ENCODE data around the gene PLEKHA1. TPM values are rescaled to one million over a fixed set of nuclear protein-coding genes. Genes with fewer than 3 reads are reported as not detected.

Gene PLEKHA1
- total and polyA plus RNA-seq, 2 donors (not counting 3 experiments of a cell fraction or from before 2014, with no cell fraction given): 21.6 to 58.8 TPM

GRCh38 chr10:122481296-122482056 is 107.0 kb downstream of the PLEKHA1 start:
- no peaks in the 10 kb centered on the region for H3K79me2 ChIP-seq (ENCODE audit: control insufficient read depth, insufficient read depth, low read length)
- FAIRE-seq: no peak
- DNase-seq (ENCODE audit: low read depth, low spot score): no peak

More at GRCh38 chr10:122481296-122482056, 107.0 kb downstream of the PLEKHA1 start:
- Histone ChIP-seq H3K9ac (replicated peaks; ENCODE audit: extremely low read depth, insufficient read depth, low read length) (no peak overlapping the region), H3K4me2 (ENCODE audit: insufficient read depth, low read length) (no peak overlapping the region), H3K36me3 (ENCODE audit: control insufficient read depth in 2 of 2, extremely low read depth in 1 of 2, insufficient read depth in 2 of 2, low read length in 2 of 2) (no peaks in the 10 kb centered on the region), H3K27me3 (ENCODE audit: control insufficient read depth in 2 of 2, insufficient read depth in 2 of 2, low read length in 2 of 2) (no peaks in the 10 kb centered on the region), H3K27ac (ENCODE audit: insufficient read depth, low read depth, low read length) (no peak overlapping the region), H4K20me1 (replicated peaks; ENCODE audit: control insufficient read depth, extremely low read depth, insufficient read depth, low read length) (no peaks in the 10 kb centered on the region), H3K4me1 (ENCODE audit: control insufficient read depth, extremely low read depth, insufficient read depth, low read length) (peaks cover 7% of the 10 kb centered on the region), H3K9me3 (replicated peaks; ENCODE audit: control insufficient read depth, insufficient read depth, low read length) (no peaks in the 10 kb centered on the region), H2AFZ (ENCODE audit: low read depth, low read length) (no peak overlapping the region), H3K9me1 (replicated peaks; ENCODE audit: control insufficient read depth, extremely low read depth, insufficient read depth, low read length) (no peaks in the 10 kb centered on the region), H3K4me3 (replicated peaks in 1 of 3; ENCODE audit: insufficient read depth in 1 of 3, low read depth in 1 of 3, low read length in 3 of 3) (no peak overlapping the region)
- dilution Hi-C loops (cut with MboI; ENCODE audit: extremely low pct_ligation_motif_present, low sequenced_read_pairs): no loop called here
- no TSS peak for BruUV-seq (replicated peaks)
- POLR2A ChIA-PET: no interaction called here
- CTCF ChIA-PET: interaction anchor here (1.5 to 4.5 kb wide), 2 partner anchors 12 to 84 kb away, joined by 4 to 15 read pairs; no protein-coding TSS in a partner anchor
- intact Hi-C loops (cut with micrococcal nuclease): no loop called here
- no peak for TF ChIP-seq POLR2A (IDR thresholded peaks at IDR 0.05; ENCODE audit: low read depth, low read length)
- TF ChIP-seq POLR2AphosphoS5 (IDR thresholded peaks at IDR 0.05; ENCODE audit: insufficient read depth, low read depth, low read length): no peak
- TF ChIP-seq MYC (IDR thresholded peaks at IDR 0.05; ENCODE audit: low read depth, low read length): no peak
- no peak for TF ChIP-seq MAX (IDR thresholded peaks at IDR 0.05; ENCODE audit: insufficient read depth, insufficient read length)
- no peak for TF ChIP-seq JUN (IDR thresholded peaks at IDR 0.05; ENCODE audit: borderline replicate concordance, insufficient read depth, insufficient read length, low read depth)
- TF ChIP-seq, protein P1, sequence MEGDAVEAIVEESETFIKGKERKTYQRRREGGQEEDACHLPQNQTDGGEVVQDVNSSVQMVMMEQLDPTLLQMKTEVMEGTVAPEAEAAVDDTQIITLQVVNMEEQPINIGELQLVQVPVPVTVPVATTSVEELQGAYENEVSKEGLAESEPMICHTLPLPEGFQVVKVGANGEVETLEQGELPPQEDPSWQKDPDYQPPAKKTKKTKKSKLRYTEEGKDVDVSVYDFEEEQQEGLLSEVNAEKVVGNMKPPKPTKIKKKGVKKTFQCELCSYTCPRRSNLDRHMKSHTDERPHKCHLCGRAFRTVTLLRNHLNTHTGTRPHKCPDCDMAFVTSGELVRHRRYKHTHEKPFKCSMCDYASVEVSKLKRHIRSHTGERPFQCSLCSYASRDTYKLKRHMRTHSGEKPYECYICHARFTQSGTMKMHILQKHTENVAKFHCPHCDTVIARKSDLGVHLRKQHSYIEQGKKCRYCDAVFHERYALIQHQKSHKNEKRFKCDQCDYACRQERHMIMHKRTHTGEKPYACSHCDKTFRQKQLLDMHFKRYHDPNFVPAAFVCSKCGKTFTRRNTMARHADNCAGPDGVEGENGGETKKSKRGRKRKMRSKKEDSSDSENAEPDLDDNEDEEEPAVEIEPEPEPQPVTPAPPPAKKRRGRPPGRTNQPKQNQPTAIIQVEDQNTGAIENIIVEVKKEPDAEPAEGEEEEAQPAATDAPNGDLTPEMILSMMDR (IDR thresholded peaks at IDR 0.05; ENCODE audit: extremely low read depth in 1 of 2, insufficient read depth in 1 of 2, low read depth in 1 of 2, low read length in 2 of 2): no peak
- TF ChIP-seq GATA2 (IDR thresholded peaks at IDR 0.05; ENCODE audit: insufficient read depth, insufficient read length, low read depth, low read length): no peak

Small RNAs within 50 kb of the gene (microRNA-seq; reads per million reads assigned to microRNA genes)
- gene MIR3941 (ENCODE audit: borderline number of aligned reads, borderline replicate concordance): not detected

Small RNAs within 50 kb of the gene (small RNA-seq; reads per million reads assigned to genes)
- not detected for gene MIR3941 (ENCODE audit: insufficient read depth, insufficient read length, low read depth, low replicate concordance)
- not detected for gene RNU6-728P (ENCODE audit: insufficient read depth, insufficient read length, low read depth, low replicate concordance)

Other genes starting within 250 kb of the PLEKHA1 start
- 0.78 TPM in 1 of 2 replicates, not detected in the other for gene BTBD16, start 103.4 kb upstream of the PLEKHA1 start, total RNA-seq
- gene BTBD16, start 103.4 kb upstream of the PLEKHA1 start, polyA plus RNA-seq: 0.04 and 0.06 TPM in 2 replicates
- not detected in 2 replicates for gene ARMS2, start 79.9 kb downstream of the PLEKHA1 start, total RNA-seq
- gene ARMS2, start 79.9 kb downstream of the PLEKHA1 start, polyA plus RNA-seq: not detected in 2 replicates
- 192 and 255 TPM in 2 replicates for gene HTRA1, start 86.8 kb downstream of the PLEKHA1 start, total RNA-seq
- 270 and 309 TPM in 2 replicates for gene HTRA1, start 86.8 kb downstream of the PLEKHA1 start, polyA plus RNA-seq
- gene DMBT1, start 186.0 kb downstream of the PLEKHA1 start, total RNA-seq: not detected in 2 replicates
- gene DMBT1, start 186.0 kb downstream of the PLEKHA1 start, polyA plus RNA-seq: 0.01 TPM in 1 of 2 replicates, not detected in the other